ENCODE results near the gene PLPP1.

- TF ChIP-seq POLR2A (IDR thresholded peaks at IDR 0.05; ENCODE audit: extremely low read depth, insufficient read length) (no peak), MYC (IDR thresholded peaks at IDR 0.05; ENCODE audit: low read depth, low read length) (no peak), MAX (IDR thresholded peaks at IDR 0.05; ENCODE audit: low read depth, low read length) (no peak)
- TF ChIP-seq, protein P1, sequence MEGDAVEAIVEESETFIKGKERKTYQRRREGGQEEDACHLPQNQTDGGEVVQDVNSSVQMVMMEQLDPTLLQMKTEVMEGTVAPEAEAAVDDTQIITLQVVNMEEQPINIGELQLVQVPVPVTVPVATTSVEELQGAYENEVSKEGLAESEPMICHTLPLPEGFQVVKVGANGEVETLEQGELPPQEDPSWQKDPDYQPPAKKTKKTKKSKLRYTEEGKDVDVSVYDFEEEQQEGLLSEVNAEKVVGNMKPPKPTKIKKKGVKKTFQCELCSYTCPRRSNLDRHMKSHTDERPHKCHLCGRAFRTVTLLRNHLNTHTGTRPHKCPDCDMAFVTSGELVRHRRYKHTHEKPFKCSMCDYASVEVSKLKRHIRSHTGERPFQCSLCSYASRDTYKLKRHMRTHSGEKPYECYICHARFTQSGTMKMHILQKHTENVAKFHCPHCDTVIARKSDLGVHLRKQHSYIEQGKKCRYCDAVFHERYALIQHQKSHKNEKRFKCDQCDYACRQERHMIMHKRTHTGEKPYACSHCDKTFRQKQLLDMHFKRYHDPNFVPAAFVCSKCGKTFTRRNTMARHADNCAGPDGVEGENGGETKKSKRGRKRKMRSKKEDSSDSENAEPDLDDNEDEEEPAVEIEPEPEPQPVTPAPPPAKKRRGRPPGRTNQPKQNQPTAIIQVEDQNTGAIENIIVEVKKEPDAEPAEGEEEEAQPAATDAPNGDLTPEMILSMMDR (IDR thresholded peaks at IDR 0.05; ENCODE audit: low read depth, low read length), result no peak
Measured at GRCh38 chr5:55387865-55388264, 146.9 kb downstream of the PLPP1 start.

Measured in NB4 (cell line).